NCI-H2029 (cell line): ENCODE results near the gene RMI2.
"Not testable (repeated sequence)": the region's sequence is repeated elsewhere in the genome, so short reads cannot be mapped to it uniquely, and the experiment has no call there.

ENCODE experiments used
- DNase-seq: peaks from one replicate; lab custom pipeline; 2025; lab: John Stamatoyannopoulos, UW

RMI2 gene

GRCh38 chr16:11354733-11355574 is 9.7 kb downstream of the RMI2 start:
- DNase-seq = no peak

GRCh38 chr16:11355862-11356261 is 10.6 kb downstream of the RMI2 start:
- no peak for DNase-seq

- DNase-seq = peak; percentile 13
Observed at GRCh38 chr16:11356573-11357331, 11.5 kb downstream of the RMI2 start.

- no peak for DNase-seq
Observed at GRCh38 chr16:11358531-11358930, 13.3 kb downstream of the RMI2 start.

GRCh38 chr16:11359370-11359769 is 14.1 kb downstream of the RMI2 start:
- no peak for DNase-seq

GRCh38 chr16:11360641-11361373 is 15.5 kb downstream of the RMI2 start:
- DNase-seq = no peak

GRCh38 chr16:11361701-11362451 is 16.6 kb downstream of the RMI2 start:
- DNase-seq = no peak

GRCh38 chr16:11363927-11364258 is 18.6 kb downstream of the RMI2 start:
- no peak for DNase-seq

- no peak for DNase-seq
Observed at GRCh38 chr16:11367483-11367906, 22.2 kb downstream of the RMI2 start.

GRCh38 chr16:11370084-11370931 is 25.0 kb downstream of the RMI2 start:
- DNase-seq = no peak

- DNase-seq = not testable (repeated sequence)
Observed at GRCh38 chr16:11370932-11371279, 25.6 kb downstream of the RMI2 start.

GRCh38 chr16:11372073-11372828 is 27.0 kb downstream of the RMI2 start:
- no peak for DNase-seq

- DNase-seq = no peak
Observed at GRCh38 chr16:11372829-11373306, 27.6 kb downstream of the RMI2 start.

- peak; percentile 10 for DNase-seq
Observed at GRCh38 chr16:11374255-11374654, 29.0 kb downstream of the RMI2 start.

- DNase-seq = no peak
Observed at GRCh38 chr16:11377154-11377553, 31.9 kb downstream of the RMI2 start.

GRCh38 chr16:11378951-11379350 is 33.7 kb downstream of the RMI2 start:
- DNase-seq = not testable (repeated sequence)

GRCh38 chr16:11379420-11379819 is 34.2 kb downstream of the RMI2 start:
- DNase-seq = peak; percentile 18

- DNase-seq = no peak
Observed at GRCh38 chr16:11380836-11381235, 35.6 kb downstream of the RMI2 start.

GRCh38 chr16:11383481-11384183 is 38.4 kb downstream of the RMI2 start:
- DNase-seq = no peak
